ENCODE measurements around the gene ALG14.

DNA sequence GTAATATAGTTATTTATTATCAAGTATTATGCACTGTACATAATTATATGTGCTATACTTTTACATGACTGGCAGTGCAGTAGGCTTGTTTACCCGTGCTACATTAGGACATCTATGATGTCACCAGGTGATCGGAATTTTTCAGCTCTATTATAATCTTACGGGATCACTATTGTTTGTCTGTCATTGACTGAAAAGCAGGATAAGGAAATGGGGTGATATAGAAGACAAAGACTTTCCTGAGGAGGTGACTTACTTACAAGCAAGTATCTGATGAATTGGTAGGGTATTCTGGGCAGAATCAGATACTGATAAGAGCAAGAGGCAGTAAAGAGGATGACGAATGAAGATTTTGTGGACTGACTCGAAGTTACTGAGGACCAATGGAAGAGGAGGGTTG, 80.6 kb downstream of the ALG14 start:
- TF ChIP-seq BACH1 (IDR thresholded peaks at IDR 0.05; ENCODE audit: borderline replicate concordance) = no peak
- no peak for TF ChIP-seq ZBTB33 (IDR thresholded peaks at IDR 0.05)
- TF ChIP-seq HCFC1 (IDR thresholded peaks at IDR 0.05; ENCODE audit: low read length) = no peak
- TF ChIP-seq NR2F1 (conservative IDR thresholded peaks at IDR 0.05) = no peak
- TF ChIP-seq EZH2 (IDR thresholded peaks at IDR 0.05; ENCODE audit: borderline replicate concordance, control insufficient read depth, low read depth, low read length) = no peak
- TF ChIP-seq NRF1 (conservative IDR thresholded peaks at IDR 0.05; ENCODE audit: low read depth, low read length) = no peak
- TF ChIP-seq CTCF (IDR thresholded peaks at IDR 0.05 in 2 of 3, conservative IDR thresholded peaks at IDR 0.05 in 1 of 3; ENCODE audit: control insufficient read depth in 2 of 3, extremely low read depth in 1 of 3, insufficient read depth in 1 of 3, low read depth in 3 of 3, low read length in 3 of 3) = no peak
- TF ChIP-seq NFYB (IDR thresholded peaks at IDR 0.05; ENCODE audit: insufficient read depth, low read depth, low read length) = no peak
- TF ChIP-seq MEF2B (IDR thresholded peaks at IDR 0.05; ENCODE audit: partially characterized antibody, poor library complexity, severe bottlenecking) = no peak
- no peak for TF ChIP-seq SREBF2 (IDR thresholded peaks at IDR 0.05; ENCODE audit: low read length)
- no peak for TF ChIP-seq POLR2AphosphoS5 (IDR thresholded peaks at IDR 0.05; ENCODE audit: low read length)
- no peak for TF ChIP-seq ZNF274 (IDR thresholded peaks at IDR 0.05; ENCODE audit: insufficient read depth, insufficient read length)
